Measurements from ENCODE around the gene UGT8. TPM values are rescaled to one million over a fixed set of nuclear protein-coding genes. Genes with fewer than 3 reads are reported as not detected.
"Not testable (repeated sequence)": the region's sequence is repeated elsewhere in the genome, so short reads cannot be mapped to it uniquely, and the experiment has no call there.

UGT8 gene
- total and polyA plus RNA-seq, 4 donors, result not detected

GRCh38 chr4:114613560-114613959, 15.0 kb downstream of the UGT8 start:
- Histone ChIP-seq H3K9ac (ENCODE audit: low read depth in 1 of 2, low read length in 2 of 2) (no peak overlapping the region), H3K27ac (ENCODE audit: low read depth in 1 of 2, low read length in 2 of 2) (no peak overlapping the region), H3K27me3 (ENCODE audit: control insufficient read depth in 4 of 4, insufficient read depth in 4 of 4, low read length in 3 of 4) (no peaks in the 10 kb centered on the region), H3K4me1 (ENCODE audit: control insufficient read depth in 4 of 4, insufficient read depth in 4 of 4, low read length in 3 of 4) (no peaks in the 10 kb centered on the region), H3K36me3 (ENCODE audit: control insufficient read depth in 4 of 4, insufficient read depth in 3 of 4, low read depth in 1 of 4, low read length in 3 of 4) (no peaks in the 10 kb centered on the region), H3K4me3 (ENCODE audit: low read depth in 1 of 3, low read length in 3 of 3) (no peak overlapping the region), H3K9me3 (ENCODE audit: control insufficient read depth in 4 of 4, low read length in 3 of 4) (no peaks in the 10 kb centered on the region)
- TF ChIP-seq GABPA (IDR thresholded peaks at IDR 0.05 in 1 of 2, conservative IDR thresholded peaks at IDR 0.05 in 1 of 2) (no peak), HNF4A (conservative IDR thresholded peaks at IDR 0.05) (no peak), RAD21 (IDR thresholded peaks at IDR 0.05) (no peak), FOXA2 (IDR thresholded peaks at IDR 0.05) (no peak), YY1 (IDR thresholded peaks at IDR 0.05) (no peak), ZBTB33 (IDR thresholded peaks at IDR 0.05) (no peak), EGR1 (IDR thresholded peaks at IDR 0.05; ENCODE audit: low read depth in 2 of 2) (no peak)
- 76% methylated on average over 4 of the region's 4 CpGs for WGBS
- no peak for DNase-seq (ENCODE audit: low spot score)

GRCh38 chr4:114615435-114615834, 16.8 kb downstream of the UGT8 start:
- WGBS, result 37% methylated on average over 3 of the region's 3 CpGs
- Histone ChIP-seq H3K4me1 (ENCODE audit: control insufficient read depth in 4 of 4, insufficient read depth in 4 of 4, low read length in 3 of 4) (no peaks in the 10 kb centered on the region), H3K27ac (ENCODE audit: low read depth in 1 of 2, low read length in 2 of 2) (no peak overlapping the region), H3K9me3 (ENCODE audit: control insufficient read depth in 4 of 4, low read length in 3 of 4) (no peaks in the 10 kb centered on the region), H3K4me3 (ENCODE audit: low read depth in 1 of 3, low read length in 3 of 3) (peak overlapping the region in 1 of 3 donors; percentile 36), H3K9ac (ENCODE audit: low read depth in 1 of 2, low read length in 2 of 2) (no peak overlapping the region), H3K36me3 (ENCODE audit: control insufficient read depth in 4 of 4, insufficient read depth in 3 of 4, low read depth in 1 of 4, low read length in 3 of 4) (no peaks in the 10 kb centered on the region), H3K27me3 (ENCODE audit: control insufficient read depth in 4 of 4, insufficient read depth in 4 of 4, low read length in 3 of 4) (no peaks in the 10 kb centered on the region)
- TF ChIP-seq RXRA (IDR thresholded peaks at IDR 0.05), result no peak
- no peak for TF ChIP-seq FOXA1 (IDR thresholded peaks at IDR 0.05)
- no peak for TF ChIP-seq MAX (IDR thresholded peaks at IDR 0.05)
- TF ChIP-seq SP1 (IDR thresholded peaks at IDR 0.05), result no peak
- TF ChIP-seq HNF4G (IDR thresholded peaks at IDR 0.05), result no peak
- TF ChIP-seq ATF3 (IDR thresholded peaks at IDR 0.05), result no peak
- no peak for TF ChIP-seq CTCF (IDR thresholded peaks at IDR 0.05; ENCODE audit: low read depth, low read length, missing input control)
- no peak for TF ChIP-seq NR2F2 (IDR thresholded peaks at IDR 0.05)
- no peak for TF ChIP-seq EGR1 (IDR thresholded peaks at IDR 0.05; ENCODE audit: low read depth in 2 of 2)
- TF ChIP-seq YY1 (IDR thresholded peaks at IDR 0.05), result no peak
- no peak for TF ChIP-seq GABPA (IDR thresholded peaks at IDR 0.05 in 1 of 2, conservative IDR thresholded peaks at IDR 0.05 in 1 of 2)
- no peak for TF ChIP-seq JUND (IDR thresholded peaks at IDR 0.05)
- TF ChIP-seq FOXA2 (IDR thresholded peaks at IDR 0.05), result no peak
- no peak for TF ChIP-seq REST (IDR thresholded peaks at IDR 0.05)
- DNase-seq (ENCODE audit: low spot score), result no peak

GRCh38 chr4:114616036-114616435, 17.4 kb downstream of the UGT8 start:
- H3K27me3 ChIP-seq (ENCODE audit: control insufficient read depth in 4 of 4, insufficient read depth in 4 of 4, low read length in 3 of 4); H3K9me3 ChIP-seq (ENCODE audit: control insufficient read depth in 4 of 4, low read length in 3 of 4); H3K9ac ChIP-seq (ENCODE audit: low read depth in 1 of 2, low read length in 2 of 2); H3K4me1 ChIP-seq (ENCODE audit: control insufficient read depth in 4 of 4, insufficient read depth in 4 of 4, low read length in 3 of 4); DNase-seq (ENCODE audit: low spot score); H3K4me3 ChIP-seq (ENCODE audit: low read depth in 1 of 3, low read length in 3 of 3); H3K36me3 ChIP-seq (ENCODE audit: control insufficient read depth in 4 of 4, insufficient read depth in 3 of 4, low read depth in 1 of 4, low read length in 3 of 4); H3K27ac ChIP-seq (ENCODE audit: low read depth in 1 of 2, low read length in 2 of 2): not testable (repeated sequence)
- 78% methylated on average over 12 of the region's 12 CpGs for WGBS

Measured in liver (tissue), 9 donors.